Measurements from ENCODE around the gene KRT79. TPM values are rescaled to one million over a fixed set of nuclear protein-coding genes. Genes with fewer than 3 reads are reported as not detected.
A peak's percentile ranks its signal among the peaks of the same experiment; 100 is the strongest.

Gene KRT79
- total RNA-seq, 4 donors from 2014 or later: 1.8 TPM; not detected in 3

- TF ChIP-seq CTCF (IDR thresholded peaks at IDR 0.05) (no peak), POLR2A (IDR thresholded peaks at IDR 0.05) (no peak)
- no peak for DNase-seq
- intact Hi-C loops (cut with DNase I): no loop called here
- Histone ChIP-seq H3K36me3 (no peaks in the 10 kb centered on the region), H3K4me1 (peaks cover 0 to 71% (median 8%) of the 10 kb centered on the region in 3 donors), H3K4me3 (no peak overlapping the region), H3K27ac (no peak overlapping the region), H3K27me3 (peaks cover 0 to 13% (median 0%) of the 10 kb centered on the region in 4 donors), H3K9me3 (no peaks in the 10 kb centered on the region)
- WGBS, 2 donors: 90 to 91% methylated on average over 3 to 5 of the region's 8 CpGs
These were observed 17.0 kb downstream of the KRT79 start for GRCh38 chr12:52817003-52817698.

GRCh38 chr12:52815676-52816588 is 18.2 kb downstream of the KRT79 start:
- no peaks in the 10 kb centered on the region for H3K9me3 ChIP-seq
- peaks cover 0 to 11% (median 0%) of the 10 kb centered on the region in 3 donors for H3K36me3 ChIP-seq
- H3K27me3 ChIP-seq: peaks cover 0 to 13% (median 0%) of the 10 kb centered on the region in 4 donors
- H3K4me1 ChIP-seq: peaks cover 0 to 62% (median 4%) of the 10 kb centered on the region in 3 donors
- intact Hi-C loops (cut with DNase I): no loop called here
- WGBS, 2 donors: 84 to 88% methylated on average over 6 to 8 of the region's 9 CpGs
- DNase-seq: no peak
- no peak overlapping the region for H3K27ac ChIP-seq
- H3K4me3 ChIP-seq: no peak overlapping the region
- TF ChIP-seq CTCF (IDR thresholded peaks at IDR 0.05) (no peak), POLR2A (IDR thresholded peaks at IDR 0.05) (no peak)

GRCh38 chr12:52815161-52815560 is 18.9 kb downstream of the KRT79 start:
- Histone ChIP-seq H3K4me3 (no peak overlapping the region), H3K27me3 (peaks cover 0 to 13% (median 0%) of the 10 kb centered on the region in 4 donors), H3K4me1 (peaks cover 0 to 56% (median 4%) of the 10 kb centered on the region in 3 donors), H3K36me3 (peaks cover 0 to 12% (median 0%) of the 10 kb centered on the region in 3 donors), H3K27ac (peak overlapping the region in 2 of 4 donors; percentile 75 to 84), H3K9me3 (no peaks in the 10 kb centered on the region)
- no peak for DNase-seq
- no peak for TF ChIP-seq POLR2A (IDR thresholded peaks at IDR 0.05)
- intact Hi-C loops (cut with DNase I): no loop called here
- 93 to 95% methylated on average over 4 of the region's 4 CpGs for WGBS, 2 donors

- Histone ChIP-seq H3K27ac (peak overlapping the region in 3 of 4 donors; percentile 75 to 84 (median 75)), H3K4me1 (peaks cover 0 to 51% (median 4%) of the 10 kb centered on the region in 3 donors), H3K4me3 (no peak overlapping the region), H3K9me3 (no peaks in the 10 kb centered on the region), H3K27me3 (peaks cover 0 to 13% (median 0%) of the 10 kb centered on the region in 4 donors), H3K36me3 (peaks cover 0 to 16% (median 0%) of the 10 kb centered on the region in 3 donors)
- DNase-seq: no peak
- intact Hi-C loops (cut with DNase I): no loop called here
- 77 to 89% methylated on average over 2 to 3 of the region's 4 CpGs for WGBS, 2 donors
- no peak for TF ChIP-seq CTCF (IDR thresholded peaks at IDR 0.05)
- no peak for TF ChIP-seq POLR2A (IDR thresholded peaks at IDR 0.05)
These were observed 19.4 kb downstream of the KRT79 start for GRCh38 chr12:52814710-52815155.

- H3K27me3 ChIP-seq: peaks cover 0 to 9% (median 0%) of the 10 kb centered on the region in 4 donors
- TF ChIP-seq CTCF (IDR thresholded peaks at IDR 0.05) (no peak), POLR2A (IDR thresholded peaks at IDR 0.05) (peak in 1 of 4 donors; percentile 64)
- peaks cover 0 to 22% (median 0%) of the 10 kb centered on the region in 3 donors for H3K36me3 ChIP-seq
- H3K4me3 ChIP-seq: peak within 1 kb of the TSS; percentile 30 to 46 (median 37)
- DNase-seq: no peak
- 66 to 76% methylated on average over 6 to 10 of the region's 15 CpGs for WGBS, 2 donors
- no peaks in the 10 kb centered on the region for H3K9me3 ChIP-seq
- H3K4me1 ChIP-seq: peaks cover 0 to 45% (median 4%) of the 10 kb centered on the region in 3 donors
- intact Hi-C loops (cut with DNase I): no loop called here
- H3K27ac ChIP-seq: peak within 1 kb of the TSS in 3 of 4 donors; percentile 75 to 84 (median 75)
These were observed 20.0 kb downstream of the KRT79 start, which contains the start of gene KRT4 for GRCh38 chr12:52813885-52814709. KRT4 (minus strand) TSS chr12:52814116; CDS start chr12:52814058, 58 bp downstream.
